Esophagus muscularis mucosa (tissue), 4 donors: ENCODE measurements around the gene ZNF385A.

ENCODE experiments used
- CTCF ChIP-seq, 3 experiments: fragments of 200-600 bp in 2 of 3; fragments of 450-650 bp in 1 of 3; sonication (generic) in 2 of 3; IDR thresholded peaks; one replicate each; pipeline ENCODE4 v1.5.1; 2017 to 2019; ENCODE audit warnings: antibody characterized with exemption in 3 of 3, mild to moderate bottlenecking in 2 of 3, moderate library complexity in 1 of 3
- EP300 ChIP-seq: sonication (generic); formaldehyde crosslinking; IDR thresholded peaks from one replicate; pipeline ENCODE4 v1.6.1; 2017; ENCODE audit warnings: antibody characterized with exemption
- POLR2A ChIP-seq: fragments of 450-650 bp; IDR thresholded peaks from one replicate; pipeline ENCODE4 v1.6.1; 2017; ENCODE audit warnings: antibody characterized with exemption, moderate library complexity, mild to moderate bottlenecking, low read depth
- POLR2AphosphoS5 ChIP-seq, 2 donors: sonication (generic); formaldehyde crosslinking; IDR thresholded peaks; one replicate each; pipeline ENCODE4 v1.6.1; 2017; ENCODE audit warnings: antibody characterized with exemption in 2 of 2

GRCh38 chr12:54389134-54389508 is 4.6 kb upstream of the ZNF385A start:
- TF ChIP-seq CTCF (IDR thresholded peaks at IDR 0.05) (no peak), POLR2A (no peak), EP300 (no peak), POLR2AphosphoS5 (IDR thresholded peaks at IDR 0.05) (no peak)
